T-cell (primary cell): ENCODE results near the gene SHF. TPM values are rescaled to one million over a fixed set of nuclear protein-coding genes. Genes with fewer than 3 reads are reported as not detected.
A peak's percentile ranks its signal among the peaks of the same experiment; 100 is the strongest.

ENCODE experiments used
- ATAC-seq, 4 experiments: fragments of 200-7000 bp in 3 of 4; fragments of 150-1000 bp in 1 of 4; cut with Tn5 transposase; replicated peaks in 1 of 4; 1 replicate in 3 of 4; 2 replicates in 1 of 4; pipeline ENCODE4 v1.10.0; 2021; ENCODE audit warnings: moderate library complexity in 3 of 4, mild to moderate bottlenecking in 2 of 4, moderate number of reproducible peaks in 1 of 4
- CTCF ChIA-PET, 2 donors: fragments of 300-600 bp; sonication (Branson Sonifier 250); formaldehyde crosslinking; loops; one replicate each; lab custom pipeline; 2022; ENCODE audit warnings: antibody characterized with exemption in 2 of 2; lab: Charles Lee
- POLR2A ChIA-PET, 2 donors: fragments of 300-600 bp; sonication (Branson Sonifier 250); formaldehyde crosslinking; loops; one replicate each; lab custom pipeline; 2022; ENCODE audit warnings: antibody characterized with exemption in 2 of 2; lab: Charles Lee
- DNase-seq, 35 experiments: peaks; one replicate each; pipeline versions ENCODE4 v3.0.0 to v3.0.0-alpha.2; 2013 to 2023
- H3K27ac ChIP-seq: one replicate; pipeline ENCODE4 v1.5.1; 2013; ENCODE audit warnings: low read length
- H3K27me3 ChIP-seq, 2 experiments: replicated peaks in 1 of 2; 1 replicate in 1 of 2; 2 replicates in 1 of 2; pipeline versions ENCODE4 v1.6.1 to v1.7.0; 2013; ENCODE audit warnings: low read length in 1 of 2, mixed read lengths in 1 of 2; ENCODE audit not compliant: control insufficient read depth in 2 of 2, insufficient read depth in 2 of 2; ENCODE audit errors: extremely low read depth in 1 of 2
- H3K36me3 ChIP-seq, 2 donors: 1 replicate in 1 of 2; 2 replicates in 1 of 2; pipeline versions ENCODE4 v1.6.1 to v1.7.0; 2013; ENCODE audit warnings: low read length in 1 of 2; ENCODE audit not compliant: control insufficient read depth in 2 of 2, insufficient read depth in 1 of 2; ENCODE audit errors: extremely low read depth in 1 of 2
- H3K4me1 ChIP-seq, 2 experiments: 1 replicate in 1 of 2; 2 replicates in 1 of 2; pipeline versions ENCODE4 v1.6.1 to v1.7.0; 2013; ENCODE audit warnings: low read length in 2 of 2, mixed read lengths in 1 of 2; ENCODE audit not compliant: insufficient read depth in 2 of 2, control insufficient read depth in 1 of 2; ENCODE audit errors: extremely low read depth in 1 of 2
- H3K4me3 ChIP-seq, 2 donors: 1 replicate in 1 of 2; 2 replicates in 1 of 2; pipeline versions ENCODE4 v1.5.1 to v1.7.0; 2013; ENCODE audit warnings: mild to moderate bottlenecking in 2 of 2, low read length in 1 of 2, moderate library complexity in 1 of 2; ENCODE audit not compliant: control insufficient read depth in 1 of 2; ENCODE audit errors: extremely low read depth in 1 of 2
- H3K9me3 ChIP-seq: 2 replicates; pipeline ENCODE4 v1.7.0; 2013
- H3K27ac Mint-ChIP-seq, 2 donors: one replicate each; pipeline ENCODE4 v1.8.0; 2020 to 2021; ENCODE audit warnings: mild to moderate bottlenecking in 2 of 2, mixed read lengths in 2 of 2
- H3K27me3 Mint-ChIP-seq, 2 donors: one replicate each; pipeline ENCODE4 v1.8.0; 2021 to 2022; ENCODE audit warnings: mixed read lengths in 2 of 2
- H3K36me3 Mint-ChIP-seq: one replicate; pipeline ENCODE4 v1.8.0; 2021; ENCODE audit warnings: mixed read lengths
- H3K4me1 Mint-ChIP-seq, 3 donors: one replicate each; pipeline ENCODE4 v1.8.0; 2020 to 2022; ENCODE audit warnings: mixed read lengths in 3 of 3, mild to moderate bottlenecking in 1 of 3
- H3K4me3 Mint-ChIP-seq, 3 donors: one replicate each; pipeline ENCODE4 v1.8.0; 2020 to 2022; ENCODE audit warnings: mild to moderate bottlenecking in 3 of 3, mixed read lengths in 3 of 3, moderate library complexity in 3 of 3
- H3K9me3 Mint-ChIP-seq, 3 donors: one replicate each; pipeline ENCODE4 v1.8.0; 2020 to 2022; ENCODE audit warnings: mixed read lengths in 3 of 3
- WGBS: methylation state at CpG from one replicate; pipeline ENCODE4 v1.1.5; 2013; ENCODE audit warnings: missing lambda C conversion rate; ENCODE audit not compliant: insufficient coverage; 5-methylcytosine and 5-hydroxymethylcytosine counted together
- total RNA-seq, 35 experiments: library from RNA in 6 of 35; stranded (reverse) in 6 of 35; fragments of 120-200 nt in 1 of 35; gene quantifications; one replicate each; pipeline versions ENCODE4 v1.2.1 to v1.2.4 and lab custom pipeline; 2013 to 2026

SHF gene
- total RNA-seq, 5 donors from 2014 or later (not counting 1 experiment from before 2014, with no cell fraction given) = 5.1 to 6.5 (median 5.6) TPM

DNA sequence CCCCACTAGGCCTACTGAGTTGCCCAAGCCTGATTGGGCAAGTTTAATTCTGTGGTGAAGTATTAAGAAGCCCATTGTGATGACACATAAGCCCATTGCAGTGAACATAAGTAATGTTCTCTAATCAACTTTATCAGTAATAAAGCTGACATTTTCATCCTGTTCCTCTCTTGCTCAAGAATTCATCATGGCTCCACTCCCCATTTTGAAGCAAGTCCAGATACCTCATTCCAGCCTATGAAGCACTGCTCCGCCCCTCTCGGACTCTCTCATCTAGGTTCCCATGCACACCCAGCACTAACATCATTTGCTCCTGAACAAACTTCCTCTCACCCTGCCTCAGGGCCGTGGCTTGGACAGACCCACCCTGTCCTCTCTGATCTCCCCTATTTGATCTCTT lies 10.5 kb downstream of the SHF start:
- Mint-ChIP-seq H3K4me1 (peaks cover 8 to 12% (median 11%) of the 10 kb centered on the region in 3 donors), H3K36me3 (no peaks in the 10 kb centered on the region), H3K27ac (no peak overlapping the region), H3K4me3 (no peak overlapping the region), H3K27me3 (no peaks in the 10 kb centered on the region), H3K9me3 (no peaks in the 10 kb centered on the region)
- H3K27me3 ChIP-seq = peaks cover 0 to 3% of the 10 kb centered on the region in 2 experiments
- 81% methylated on average over 3 of the region's 3 CpGs for WGBS
- POLR2A ChIA-PET = no interaction called here
- H3K27ac ChIP-seq = no peak overlapping the region
- no peak overlapping the region for H3K4me3 ChIP-seq
- ATAC-seq (no peak), DNase-seq (no peak)
- H3K9me3 ChIP-seq = no peaks in the 10 kb centered on the region
- peaks cover 0 to 16% of the 10 kb centered on the region in 2 experiments for H3K4me1 ChIP-seq
- CTCF ChIA-PET = interaction anchor here in 1 of 2 donors (1.3 to 1.8 kb wide), 2 partner anchors 10 to 21 kb away, joined by 3 to 5 read pairs; no protein-coding TSS in a partner anchor
- no peaks in the 10 kb centered on the region for H3K36me3 ChIP-seq

DNA sequence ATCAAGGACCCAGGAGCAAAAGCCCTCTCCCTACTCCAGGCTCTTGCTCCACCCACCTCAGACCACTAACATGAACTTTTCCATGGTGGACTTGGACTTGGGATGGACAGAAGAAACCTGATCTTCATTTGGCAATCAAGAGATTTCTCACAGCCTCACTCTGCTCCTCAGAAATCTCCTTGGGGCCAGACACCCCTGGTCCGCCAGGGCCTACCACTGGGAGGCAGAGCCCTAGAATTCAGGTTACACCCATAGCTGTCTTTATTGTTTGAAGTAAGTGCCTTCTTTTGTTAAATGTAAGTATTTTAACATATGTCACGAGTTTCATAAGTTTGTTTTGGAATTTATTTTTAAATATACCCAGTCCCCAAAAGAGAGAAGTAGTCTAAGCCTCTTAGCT lies 13.2 kb downstream of the SHF start:
- Histone ChIP-seq H3K9me3 (no peaks in the 10 kb centered on the region), H3K4me3 (no peak overlapping the region), H3K36me3 (no peaks in the 10 kb centered on the region), H3K27me3 (no peaks in the 10 kb centered on the region), H3K4me1 (peaks cover 0 to under 1% of the 10 kb centered on the region in 2 experiments), H3K27ac (no peak overlapping the region)
- no CpG with 5 or more reads among the region's 2 CpGs for WGBS
- DNase-seq = no peak
- CTCF ChIA-PET = no interaction called here
- Mint-ChIP-seq H3K4me3 (no peak overlapping the region), H3K27ac (no peak overlapping the region), H3K9me3 (no peaks in the 10 kb centered on the region), H3K27me3 (no peaks in the 10 kb centered on the region), H3K4me1 (no peaks in the 10 kb centered on the region), H3K36me3 (no peaks in the 10 kb centered on the region)
- no peak for ATAC-seq
- POLR2A ChIA-PET = no interaction called here

DNA sequence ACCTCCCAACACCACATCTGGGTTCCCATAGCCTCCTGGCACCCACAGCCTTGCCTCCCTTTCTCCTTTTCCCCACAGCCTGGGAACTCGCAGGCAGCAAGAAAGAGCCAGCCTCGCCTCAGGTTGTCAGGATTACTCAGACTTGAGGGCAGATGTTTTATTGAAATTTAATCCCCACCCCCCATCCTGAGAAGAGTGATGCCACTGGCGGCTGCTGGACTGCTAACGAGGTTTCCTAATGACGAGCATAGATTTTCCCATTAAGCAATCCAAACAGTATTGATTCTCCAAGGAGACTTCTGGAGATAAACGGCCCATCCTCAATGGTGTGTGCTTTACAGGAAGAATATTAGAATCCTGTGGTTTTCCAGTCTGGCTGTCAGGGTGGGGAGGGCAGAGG lies 13.7 kb downstream of the SHF start:
- H3K9me3 Mint-ChIP-seq = no peaks in the 10 kb centered on the region
- Histone ChIP-seq H3K27ac (no peak overlapping the region), H3K4me3 (no peak overlapping the region), H3K4me1 (no peaks in the 10 kb centered on the region), H3K27me3 (no peaks in the 10 kb centered on the region), H3K36me3 (no peaks in the 10 kb centered on the region), H3K9me3 (no peaks in the 10 kb centered on the region)
- no peaks in the 10 kb centered on the region for H3K36me3 Mint-ChIP-seq
- no CpG with 5 or more reads among the region's 6 CpGs for WGBS
- DNase-seq = no peak
- no peaks in the 10 kb centered on the region for H3K4me1 Mint-ChIP-seq
- H3K27me3 Mint-ChIP-seq = no peaks in the 10 kb centered on the region
- ChIA-PET POLR2A (no interaction called here), CTCF (no interaction called here)
- no peak overlapping the region for H3K4me3 Mint-ChIP-seq
- no peak for ATAC-seq
- no peak overlapping the region for H3K27ac Mint-ChIP-seq

DNA sequence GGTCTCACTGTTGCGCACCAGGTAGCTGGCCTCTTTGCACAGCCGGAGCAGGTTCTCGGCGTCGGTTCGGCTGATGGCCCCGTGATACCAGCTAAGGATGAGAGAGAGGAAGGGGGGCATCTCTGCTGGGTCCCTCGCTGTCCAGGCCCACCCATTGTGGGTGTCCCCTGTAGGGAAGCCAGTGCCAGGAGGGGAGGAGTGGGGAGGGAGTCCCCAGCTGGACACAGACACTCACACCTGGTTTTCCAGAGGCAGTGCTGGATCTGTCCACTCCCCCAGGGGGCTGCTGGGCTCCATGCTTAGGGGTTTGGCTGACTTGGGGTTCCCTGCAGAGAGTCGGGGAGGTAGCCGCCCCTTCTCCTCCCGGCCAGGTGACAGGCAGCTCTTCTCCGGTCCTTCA lies 15.9 kb downstream of the SHF start:
- Histone ChIP-seq H3K27ac (no peak overlapping the region), H3K4me1 (peaks cover 0 to 6% of the 10 kb centered on the region in 2 experiments), H3K4me3 (no peak overlapping the region), H3K9me3 (no peaks in the 10 kb centered on the region), H3K36me3 (no peaks in the 10 kb centered on the region), H3K27me3 (no peaks in the 10 kb centered on the region)
- ATAC-seq = no peak
- no peaks in the 10 kb centered on the region for H3K27me3 Mint-ChIP-seq
- ChIA-PET CTCF (interaction anchor here in 1 of 2 donors (0.5 kb wide), 1 partner anchor 118 kb away, joined by 4 read pairs; no protein-coding TSS in a partner anchor), POLR2A (no interaction called here)
- H3K4me3 Mint-ChIP-seq = no peak overlapping the region
- H3K4me1 Mint-ChIP-seq = peaks cover 0 to 2% (median 1%) of the 10 kb centered on the region in 3 donors
- WGBS = 98% methylated on average over 10 of the region's 12 CpGs
- H3K9me3 Mint-ChIP-seq = no peaks in the 10 kb centered on the region
- no peaks in the 10 kb centered on the region for H3K36me3 Mint-ChIP-seq
- no peak for DNase-seq
- H3K27ac Mint-ChIP-seq = no peak overlapping the region

DNA sequence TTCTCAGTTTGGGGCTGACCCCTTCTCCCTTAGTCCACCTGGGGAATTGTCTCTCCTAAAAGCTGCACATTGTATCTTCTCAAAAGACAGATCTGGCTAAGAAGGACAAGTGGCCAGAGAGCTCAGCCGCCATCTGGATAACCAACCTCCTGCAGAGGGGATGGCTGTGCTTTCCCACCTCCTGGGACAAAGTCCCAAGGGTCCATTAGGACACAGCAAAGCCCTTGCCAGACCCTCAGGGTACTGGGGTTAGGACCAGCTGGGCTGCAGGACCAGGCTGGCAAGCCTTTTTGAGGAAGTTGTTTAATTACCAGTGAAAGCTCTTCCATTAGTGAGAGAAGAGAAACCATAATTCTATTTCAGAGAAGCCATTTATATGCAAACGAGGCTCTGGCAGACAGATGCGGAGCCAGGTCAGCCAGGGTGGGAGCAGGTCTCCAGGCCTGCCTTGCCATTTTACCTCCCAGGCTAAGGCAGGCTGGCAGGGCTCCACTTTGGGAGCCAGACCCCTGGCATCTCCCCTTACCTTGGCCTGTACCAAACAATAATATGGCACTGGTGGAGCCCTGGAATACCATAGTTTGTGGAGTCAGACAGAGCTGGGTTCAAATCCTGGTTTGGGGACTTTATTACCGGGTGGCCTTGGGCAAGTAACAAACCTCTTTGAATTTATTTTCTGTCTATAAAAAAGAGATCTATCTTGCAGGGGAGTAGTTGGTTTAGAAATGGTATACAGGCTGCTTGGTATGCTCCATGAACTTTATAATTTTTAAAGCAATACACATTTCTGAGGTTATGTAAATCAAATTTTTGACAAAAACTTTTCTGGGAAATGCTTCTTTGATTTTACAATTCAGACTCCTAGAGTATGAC lies 17.9 kb downstream of the SHF start:
- 83% methylated on average over 1 of the region's 4 CpGs for WGBS
- no peaks in the 10 kb centered on the region for H3K27me3 ChIP-seq
- DNase-seq = no peak
- no peaks in the 10 kb centered on the region for H3K9me3 ChIP-seq
- no peaks in the 10 kb centered on the region for H3K36me3 ChIP-seq
- POLR2A ChIA-PET = no interaction called here
- ATAC-seq = no peak
- no peaks in the 10 kb centered on the region for H3K9me3 Mint-ChIP-seq
- no peak overlapping the region for H3K4me3 Mint-ChIP-seq
- H3K36me3 Mint-ChIP-seq = no peaks in the 10 kb centered on the region
- H3K27me3 Mint-ChIP-seq = no peaks in the 10 kb centered on the region
- no peak overlapping the region for H3K4me3 ChIP-seq
- H3K4me1 ChIP-seq = peaks cover 2 to 21% of the 10 kb centered on the region in 2 experiments
- peak overlapping the region; percentile 52 to 64 for H3K27ac Mint-ChIP-seq
- peaks cover 11 to 18% (median 17%) of the 10 kb centered on the region in 3 donors for H3K4me1 Mint-ChIP-seq
- CTCF ChIA-PET = interaction anchor here in 1 of 2 donors (0.6 to 1.8 kb wide), 3 partner anchors 31 to 84 kb away, joined by 3 to 5 read pairs (median 3); no protein-coding TSS in a partner anchor
- no peak overlapping the region for H3K27ac ChIP-seq

DNA sequence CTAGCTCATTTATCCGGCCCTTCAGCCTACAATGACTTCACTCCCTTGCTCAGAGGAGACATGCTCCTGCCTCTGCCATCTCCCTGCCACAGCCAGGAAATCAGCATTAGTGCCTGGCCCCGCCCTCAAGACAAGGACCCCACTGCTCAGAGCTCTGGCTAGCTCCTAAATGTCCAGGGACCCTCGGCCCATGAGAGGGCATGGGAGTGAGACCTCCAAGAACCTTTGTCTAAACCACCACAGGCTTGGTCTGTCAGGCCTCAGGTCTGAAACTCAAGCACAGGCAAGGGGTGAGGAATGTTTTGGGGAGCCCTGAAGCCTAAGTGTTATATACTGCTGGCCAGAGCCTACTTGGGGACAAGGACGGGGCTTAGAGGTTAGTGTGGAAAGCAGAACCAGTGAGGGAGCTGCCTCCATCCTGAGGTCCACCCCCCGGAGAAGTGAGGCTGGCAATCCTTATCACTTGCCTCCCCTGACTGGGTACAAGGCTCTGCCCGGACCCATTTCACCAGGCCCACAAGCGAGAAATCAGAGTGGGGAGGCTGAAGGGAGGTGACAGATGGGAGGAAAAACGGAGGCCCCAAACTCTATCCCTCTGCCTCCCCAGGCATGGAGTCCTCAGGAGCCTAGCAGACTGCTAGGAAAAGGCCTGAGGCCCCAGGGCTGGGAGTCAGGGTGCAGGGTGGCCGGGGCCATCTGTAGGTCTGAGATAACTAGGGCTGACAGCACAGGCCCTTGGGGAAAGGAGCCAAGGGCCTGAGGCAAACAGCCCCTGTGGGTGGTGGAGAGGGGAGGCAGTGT lies 18.8 kb downstream of the SHF start:
- no peak for DNase-seq
- H3K27me3 Mint-ChIP-seq = no peaks in the 10 kb centered on the region
- CTCF ChIA-PET = interaction anchor here (0.5 to 1.8 kb wide), 9 partner anchors 10 to 571 kb away, joined by 3 to 5 read pairs (median 4); no protein-coding TSS in a partner anchor
- H3K36me3 Mint-ChIP-seq = no peaks in the 10 kb centered on the region
- H3K27ac Mint-ChIP-seq = peak overlapping the region; percentile 32 to 64
- peaks cover 11 to 18% (median 18%) of the 10 kb centered on the region in 3 donors for H3K4me1 Mint-ChIP-seq
- no peaks in the 10 kb centered on the region for H3K36me3 ChIP-seq
- ATAC-seq = no peak
- no peak overlapping the region for H3K4me3 ChIP-seq
- H3K27ac ChIP-seq = no peak overlapping the region
- 90% methylated on average over 3 of the region's 9 CpGs for WGBS
- peaks cover 2 to 25% of the 10 kb centered on the region in 2 experiments for H3K4me1 ChIP-seq
- H3K9me3 Mint-ChIP-seq = no peaks in the 10 kb centered on the region
- peak overlapping the region in 1 of 3 donors; percentile 51 for H3K4me3 Mint-ChIP-seq
- POLR2A ChIA-PET = interaction anchor here (0.9 to 1.6 kb wide), 2 partner anchors 32 to 113 kb away, joined by 3 to 7 read pairs; no protein-coding TSS in a partner anchor
- no peaks in the 10 kb centered on the region for H3K27me3 ChIP-seq
- H3K9me3 ChIP-seq = no peaks in the 10 kb centered on the region
